Thymus (tissue), 11 donors: ENCODE results near the gene PITPNC1. TPM values are rescaled to one million over a fixed set of nuclear protein-coding genes. Genes with fewer than 3 reads are reported as not detected.
"Not testable (repeated sequence)": the region's sequence is repeated elsewhere in the genome, so short reads cannot be mapped to it uniquely, and the experiment has no call there.

Experiments used
- DNase-seq, 9 donors: peaks; one replicate each; pipeline ENCODE4 v3.0.0-alpha.2; 2013; ENCODE audit warnings: low spot score in 9 of 9, low read depth in 6 of 9, missing footprints in 1 of 9
- H3K27ac ChIP-seq, 2 donors: one replicate each; pipeline ENCODE4 v1.5.1; 2013; ENCODE audit warnings: control low read depth in 1 of 2, low read depth in 1 of 2, low read length in 1 of 2, mild to moderate bottlenecking in 1 of 2, moderate library complexity in 1 of 2
- H3K27me3 ChIP-seq, 2 donors: one replicate each; pipeline ENCODE4 v1.5.1; 2013; ENCODE audit warnings: low read length in 1 of 2; ENCODE audit not compliant: control insufficient read depth in 2 of 2, insufficient read depth in 1 of 2
- H3K36me3 ChIP-seq, 2 donors: one replicate each; pipeline ENCODE4 v1.5.1; 2013; ENCODE audit warnings: low read length in 1 of 2, mild to moderate bottlenecking in 1 of 2, moderate library complexity in 1 of 2; ENCODE audit not compliant: control insufficient read depth in 2 of 2, insufficient read depth in 2 of 2
- H3K4me1 ChIP-seq, 2 donors: one replicate each; pipeline ENCODE4 v1.5.1; 2013; ENCODE audit warnings: low read length in 2 of 2; ENCODE audit not compliant: control insufficient read depth in 2 of 2, insufficient read depth in 2 of 2
- H3K4me3 ChIP-seq, 2 donors: one replicate each; pipeline ENCODE4 v1.5.1; 2013; ENCODE audit warnings: low read length in 2 of 2, control low read depth in 1 of 2, mild to moderate bottlenecking in 1 of 2
- H3K9me3 ChIP-seq, 2 donors: one replicate each; pipeline ENCODE4 v1.5.1; 2013; ENCODE audit warnings: low read length in 1 of 2, mild to moderate bottlenecking in 1 of 2; ENCODE audit not compliant: control insufficient read depth in 2 of 2, insufficient read depth in 1 of 2
- WGBS: extraction: QIAGEN DNeasy Blood & Tissue Kit; methylation state at CpG from one replicate; pipeline ENCODE4 v1.1.7; 2013; 5-methylcytosine and 5-hydroxymethylcytosine counted together
- polyA plus RNA-seq: library from polyadenylated mRNA; stranded (reverse); fragments of 200-250 nt; gene quantifications from one replicate; pipeline ENCODE4 v1.2.3, GENCODE V29; 2013
- total RNA-seq: library from RNA; stranded (reverse); fragments of 120-200 nt; gene quantifications from one replicate; pipeline ENCODE4 v1.2.4, GENCODE V29; 2013
- donor health status: healthy.

PITPNC1 gene
- total and polyA plus RNA-seq, 2 donors = 26.0 to 27.0 TPM

DNA sequence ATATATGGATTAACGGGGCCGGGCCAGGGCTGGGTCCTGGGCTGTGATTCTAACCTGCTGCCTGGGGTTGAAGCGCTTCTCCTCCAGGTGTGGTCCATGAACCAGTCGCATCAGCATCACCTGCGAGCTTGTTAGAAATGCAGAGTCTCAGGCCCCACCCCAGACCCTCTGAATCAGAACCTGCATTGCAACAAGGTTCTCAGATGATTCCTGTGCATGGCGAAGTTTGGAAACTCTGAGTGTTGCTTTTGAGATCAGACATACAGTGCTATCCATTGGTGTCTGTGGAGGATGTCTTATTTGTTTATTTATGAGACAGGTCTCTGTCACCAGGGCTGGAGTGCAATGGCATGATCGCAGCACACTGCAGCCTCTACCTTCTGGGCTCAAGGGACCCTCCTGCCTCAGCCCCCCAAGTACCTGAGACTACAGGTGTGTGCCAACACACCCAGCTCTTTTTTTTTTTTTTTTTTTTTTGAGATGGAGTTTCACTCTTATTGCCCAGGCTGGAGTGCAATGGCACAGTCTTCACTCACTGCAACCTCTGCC, 99.8 kb downstream of the PITPNC1 start:
- WGBS = 99% methylated on average over 7 of the region's 7 CpGs
- Histone ChIP-seq H3K9me3 (no peaks in the 10 kb centered on the region), H3K27ac (no peak overlapping the region), H3K4me3 (no peak overlapping the region), H3K27me3 (no peaks in the 10 kb centered on the region), H3K4me1 (peaks cover 14 to 26% of the 10 kb centered on the region in 2 donors), H3K36me3 (no peaks in the 10 kb centered on the region)
- DNase-seq = no peak

GRCh38 chr17:67477687-67478086, 100.6 kb downstream of the PITPNC1 start:
- no peaks in the 10 kb centered on the region for H3K9me3 ChIP-seq
- no peak for DNase-seq
- peaks cover 14 to 26% of the 10 kb centered on the region in 2 donors for H3K4me1 ChIP-seq
- 89% methylated on average over 4 of the region's 4 CpGs for WGBS
- H3K27ac ChIP-seq = no peak overlapping the region
- H3K4me3 ChIP-seq = no peak overlapping the region
- no peaks in the 10 kb centered on the region for H3K27me3 ChIP-seq
- no peaks in the 10 kb centered on the region for H3K36me3 ChIP-seq

- H3K4me3 ChIP-seq = no peak overlapping the region
- peaks cover 14 to 26% of the 10 kb centered on the region in 2 donors for H3K4me1 ChIP-seq
- 87% methylated on average over 8 of the region's 8 CpGs for WGBS
- no peaks in the 10 kb centered on the region for H3K36me3 ChIP-seq
- no peaks in the 10 kb centered on the region for H3K27me3 ChIP-seq
- H3K27ac ChIP-seq = peak overlapping the region in 1 of 2 donors; percentile 46
- no peak for DNase-seq
- H3K9me3 ChIP-seq = no peaks in the 10 kb centered on the region
Measured at GRCh38 chr17:67478401-67479041, 101.4 kb downstream of the PITPNC1 start.

- DNase-seq = no peak
- Histone ChIP-seq H3K4me1 (peaks cover 11 to 23% of the 10 kb centered on the region in 2 donors), H3K36me3 (no peaks in the 10 kb centered on the region), H3K27me3 (no peaks in the 10 kb centered on the region), H3K9me3 (no peaks in the 10 kb centered on the region), H3K4me3 (no peak overlapping the region), H3K27ac (no peak overlapping the region)
- 97% methylated on average over 3 of the region's 3 CpGs for WGBS
Measured at GRCh38 chr17:67479148-67479547, 102.1 kb downstream of the PITPNC1 start.

- H3K27me3 ChIP-seq, H3K27ac ChIP-seq, H3K36me3 ChIP-seq, H3K4me3 ChIP-seq, H3K9me3 ChIP-seq, DNase-seq, H3K4me1 ChIP-seq: not testable (repeated sequence)
- 98% methylated on average over 11 of the region's 11 CpGs for WGBS
Measured at GRCh38 chr17:67480959-67481358, 103.9 kb downstream of the PITPNC1 start.

GRCh38 chr17:67481808-67482207, 104.7 kb downstream of the PITPNC1 start:
- Histone ChIP-seq H3K27me3 (no peaks in the 10 kb centered on the region), H3K36me3 (no peaks in the 10 kb centered on the region), H3K9me3 (no peaks in the 10 kb centered on the region), H3K27ac (no peak overlapping the region), H3K4me1 (peaks cover 4 to 7% of the 10 kb centered on the region in 2 donors), H3K4me3 (no peak overlapping the region)
- DNase-seq = no peak
- WGBS = 94% methylated on average over 4 of the region's 4 CpGs

DNA sequence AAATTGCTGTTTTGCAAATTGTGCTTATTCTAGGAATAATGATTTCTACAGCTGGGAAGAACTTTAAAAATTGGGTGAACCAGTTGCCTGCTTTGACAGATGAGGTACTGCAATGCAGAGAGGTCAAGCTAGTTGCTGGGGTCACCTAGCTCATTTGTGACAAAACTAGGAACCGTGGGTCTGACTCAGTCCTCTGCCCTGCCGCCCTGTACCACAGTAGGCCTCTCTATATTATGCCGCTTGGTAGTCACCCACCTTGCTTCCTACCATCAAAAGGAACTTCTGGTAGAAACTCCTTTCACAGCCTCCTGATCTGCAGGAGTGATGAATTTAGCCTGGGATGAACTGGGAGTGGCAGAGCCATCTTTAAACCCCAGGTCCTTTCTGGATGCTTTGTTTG, 105.7 kb downstream of the PITPNC1 start:
- 98% methylated on average over 3 of the region's 3 CpGs for WGBS
- Histone ChIP-seq H3K4me3 (no peak overlapping the region), H3K36me3 (no peaks in the 10 kb centered on the region), H3K27me3 (no peaks in the 10 kb centered on the region), H3K9me3 (no peaks in the 10 kb centered on the region), H3K27ac (no peak overlapping the region), H3K4me1 (peaks cover 4% of the 10 kb centered on the region in 2 donors)
- no peak for DNase-seq

DNA sequence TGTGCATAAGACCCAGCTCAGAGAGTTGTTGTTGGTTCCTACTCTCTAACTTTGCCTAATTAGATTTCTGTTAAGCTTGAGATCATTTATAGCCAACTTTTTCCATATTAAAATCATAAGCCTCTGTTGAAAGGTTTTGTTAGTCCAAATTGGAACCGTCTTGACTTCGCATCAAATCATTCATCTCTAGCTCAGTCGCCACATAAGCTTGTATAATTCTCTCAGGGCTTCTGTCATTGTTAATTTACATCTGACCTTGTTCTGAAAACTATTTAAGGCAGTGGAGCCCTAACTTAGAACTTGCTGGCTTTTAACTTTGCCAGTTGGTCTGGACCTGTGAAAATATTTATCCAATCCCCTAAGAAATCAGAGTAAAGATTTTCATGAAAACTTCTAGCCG, 107.2 kb downstream of the PITPNC1 start:
- Histone ChIP-seq H3K27ac (no peak overlapping the region), H3K27me3 (no peaks in the 10 kb centered on the region), H3K4me1 (no peaks in the 10 kb centered on the region), H3K36me3 (no peaks in the 10 kb centered on the region), H3K9me3 (no peaks in the 10 kb centered on the region), H3K4me3 (no peak overlapping the region)
- 98% methylated on average over 4 of the region's 4 CpGs for WGBS
- DNase-seq = no peak

GRCh38 chr17:67485666-67486065, 108.6 kb downstream of the PITPNC1 start:
- no peak overlapping the region for H3K27ac ChIP-seq
- no peaks in the 10 kb centered on the region for H3K9me3 ChIP-seq
- H3K4me1 ChIP-seq = no peaks in the 10 kb centered on the region
- no peak overlapping the region for H3K4me3 ChIP-seq
- H3K27me3 ChIP-seq = no peaks in the 10 kb centered on the region
- WGBS = 98% methylated on average over 7 of the region's 7 CpGs
- no peak for DNase-seq
- no peaks in the 10 kb centered on the region for H3K36me3 ChIP-seq
